WTC11 (cell line): ENCODE data around the gene PITPNC1. TPM values are rescaled to one million over a fixed set of nuclear protein-coding genes. Genes with fewer than 3 reads are reported as not detected.
A peak's percentile ranks its signal among the peaks of the same experiment; 100 is the strongest.

Source experiments
- ATAC-seq: fragments of 200-7000 bp; cut with Tn5 transposase; 2 replicates; pipeline ENCODE4 v1.10.0; 2021; ENCODE audit warnings: mild to moderate bottlenecking, moderate library complexity
- CTCF ChIA-PET: fragments of 300-600 bp; sonication (Branson Sonifier 250); formaldehyde crosslinking; loops from one replicate; lab custom pipeline; 2021; ENCODE audit warnings: antibody characterized with exemption; lab: Charles Lee
- POLR2A ChIA-PET: fragments of 350-600 bp; sonication (Branson Sonifier 250); formaldehyde crosslinking; loops from one replicate; lab custom pipeline; 2021; ENCODE audit warnings: antibody characterized with exemption; lab: Charles Lee
- DNase-seq: peaks from one replicate; pipeline ENCODE4 v3.0.0; 2021; ENCODE audit warnings: low spot score
- H3K27ac Mint-ChIP-seq: 2 replicates; pipeline ENCODE4 v1.8.0; 2021; ENCODE audit warnings: mixed read lengths
- H3K27me3 Mint-ChIP-seq: 2 replicates; pipeline ENCODE4 v1.8.0; 2021; ENCODE audit warnings: low read depth, mild to moderate bottlenecking, moderate library complexity, mixed read lengths
- H3K36me3 Mint-ChIP-seq: 2 replicates; pipeline ENCODE4 v1.8.0; 2021; ENCODE audit warnings: mixed read lengths
- H3K4me1 Mint-ChIP-seq: 2 replicates; pipeline ENCODE4 v1.8.0; 2022; ENCODE audit warnings: mixed read lengths
- H3K4me3 Mint-ChIP-seq: 2 replicates; pipeline ENCODE4 v1.8.0; 2021; ENCODE audit warnings: mild to moderate bottlenecking, moderate library complexity, mixed read lengths
- H3K9me3 Mint-ChIP-seq: 2 replicates; pipeline ENCODE4 v1.8.0; 2021; ENCODE audit warnings: mixed read lengths
- ATF1 ChIP-seq: sonication (generic); formaldehyde crosslinking; IDR thresholded peaks from 2 replicates; pipeline ENCODE4 v1.8.1; 2023; ENCODE audit warnings: mild to moderate bottlenecking, moderate library complexity, missing genetic modification reagents
- CBFB ChIP-seq: sonication (generic); formaldehyde crosslinking; IDR thresholded peaks from 2 replicates; pipeline ENCODE4 v1.8.1; 2022; ENCODE audit warnings: mild to moderate bottlenecking, low read depth, missing genetic modification reagents
- CREB1 ChIP-seq: sonication (generic); formaldehyde crosslinking; IDR thresholded peaks from 2 replicates; pipeline ENCODE4 v1.8.0; 2023; ENCODE audit warnings: mild to moderate bottlenecking, missing genetic modification reagents
- CREM ChIP-seq: sonication (generic); formaldehyde crosslinking; IDR thresholded peaks from 2 replicates; pipeline ENCODE4 v1.8.1; 2022; ENCODE audit warnings: mild to moderate bottlenecking, missing genetic modification reagents, moderate library complexity
- ETV6 ChIP-seq: sonication (generic); formaldehyde crosslinking; IDR thresholded peaks from 2 replicates; pipeline ENCODE4 v1.8.1; 2022; ENCODE audit warnings: mild to moderate bottlenecking, missing genetic modification reagents
- FOXJ3 ChIP-seq: sonication (generic); formaldehyde crosslinking; IDR thresholded peaks from 2 replicates; pipeline ENCODE4 v1.9.0; 2021; ENCODE audit warnings: missing genetic modification reagents, mild to moderate bottlenecking, borderline replicate concordance
- GABPB1 ChIP-seq: sonication (generic); formaldehyde crosslinking; IDR thresholded peaks from 2 replicates; pipeline ENCODE4 v1.8.1; 2023; ENCODE audit warnings: mild to moderate bottlenecking, missing genetic modification reagents
- GRHL2 ChIP-seq: fragments of 250-450 bp; sonication (Bioruptor Pico); IDR thresholded peaks from 2 replicates; pipeline ENCODE4 v1.8.0; 2022; ENCODE audit warnings: mild to moderate bottlenecking, moderate library complexity; ENCODE audit not compliant: insufficient replicate concordance, severe bottlenecking
- GTF2I ChIP-seq: fragments of 250-450 bp; sonication (Bioruptor Pico); conservative IDR thresholded peaks from 2 replicates; pipeline ENCODE4 v1.4.0; 2021; ENCODE audit warnings: mild to moderate bottlenecking
- MYBL2 ChIP-seq: sonication (generic); formaldehyde crosslinking; IDR thresholded peaks from 2 replicates; pipeline ENCODE4 v1.8.1; 2023; ENCODE audit warnings: mild to moderate bottlenecking, moderate library complexity, missing genetic modification reagents
- NR2C2 ChIP-seq: sonication (generic); formaldehyde crosslinking; IDR thresholded peaks from 2 replicates; pipeline ENCODE4 v1.8.0; 2022; ENCODE audit warnings: mild to moderate bottlenecking, missing genetic modification reagents
- OVOL2 ChIP-seq: fragments of 250-450 bp; sonication (Bioruptor Pico); IDR thresholded peaks from 2 replicates; pipeline ENCODE4 v1.9.0; 2021; ENCODE audit warnings: mild to moderate bottlenecking, borderline replicate concordance
- SOX15 ChIP-seq: fragments of 250-450 bp; sonication (Bioruptor Pico); IDR thresholded peaks from 2 replicates; pipeline ENCODE4 v1.9.0; 2021; ENCODE audit warnings: mild to moderate bottlenecking
- TCF7 ChIP-seq: sonication (generic); formaldehyde crosslinking; IDR thresholded peaks from 2 replicates; pipeline ENCODE4 v1.8.0; 2022; ENCODE audit warnings: mild to moderate bottlenecking, low read depth, missing genetic modification reagents, moderate library complexity
- TEAD1 ChIP-seq: sonication (generic); formaldehyde crosslinking; IDR thresholded peaks from 2 replicates; pipeline ENCODE4 v1.8.0; 2022; ENCODE audit warnings: mild to moderate bottlenecking, missing genetic modification reagents
- ZBTB21 ChIP-seq: sonication (generic); formaldehyde crosslinking; IDR thresholded peaks from 2 replicates; pipeline ENCODE4 v1.8.1; 2023; ENCODE audit warnings: mild to moderate bottlenecking, missing genetic modification reagents, borderline replicate concordance
- ZNF219 ChIP-seq: sonication (generic); formaldehyde crosslinking; IDR thresholded peaks from 2 replicates; pipeline ENCODE4 v1.8.0; 2023; ENCODE audit warnings: missing genetic modification reagents, mild to moderate bottlenecking, borderline replicate concordance
- ZNF396 ChIP-seq: fragments of 250-450 bp; sonication (Bioruptor Pico); IDR thresholded peaks from 2 replicates; pipeline ENCODE4 v1.8.0; 2021; ENCODE audit warnings: mild to moderate bottlenecking, moderate library complexity, borderline replicate concordance
- ZNF671 ChIP-seq: fragments of 250-450 bp; sonication (Bioruptor Pico); IDR thresholded peaks from 2 replicates; pipeline ENCODE4 v1.8.0; 2021; ENCODE audit warnings: mild to moderate bottlenecking
- total RNA-seq: library from RNA; stranded (reverse); gene quantifications from 3 replicates; pipeline ENCODE4 v1.2.3, GENCODE V29; 2021
- TF ChIP-seq, protein P1 (sequence below): sonication (generic); formaldehyde crosslinking; IDR thresholded peaks from 2 replicates; pipeline ENCODE4 v1.8.1; 2023; ENCODE audit warnings: mild to moderate bottlenecking, missing genetic modification reagents, borderline replicate concordance
- TF ChIP-seq, protein P2 (sequence below): sonication (generic); formaldehyde crosslinking; IDR thresholded peaks from 2 replicates; pipeline ENCODE4 v1.8.1; 2023; ENCODE audit warnings: mild to moderate bottlenecking, missing genetic modification reagents
- TF ChIP-seq, protein P3 (sequence below): sonication (generic); formaldehyde crosslinking; IDR thresholded peaks from 2 replicates; pipeline ENCODE4 v1.8.0; 2022; ENCODE audit warnings: mild to moderate bottlenecking, missing genetic modification reagents
- TF ChIP-seq, protein P4 (sequence below): fragments of 250-450 bp; sonication (Bioruptor Pico); IDR thresholded peaks from 2 replicates; pipeline ENCODE4 v1.9.0; 2021; ENCODE audit warnings: mild to moderate bottlenecking
- TF ChIP-seq, protein P5 (sequence below): fragments of 250-450 bp; sonication (Bioruptor Pico); IDR thresholded peaks from 2 replicates; pipeline ENCODE4 v1.8.0; 2021; ENCODE audit warnings: mild to moderate bottlenecking
- TF ChIP-seq, protein P6 (sequence below): sonication (generic); formaldehyde crosslinking; IDR thresholded peaks from 2 replicates; pipeline ENCODE4 v1.8.0; 2022; ENCODE audit warnings: mild to moderate bottlenecking, missing genetic modification reagents

The PITPNC1 gene
- total RNA-seq, 1 experiment from 2014 or later = 39.8 TPM

DNA sequence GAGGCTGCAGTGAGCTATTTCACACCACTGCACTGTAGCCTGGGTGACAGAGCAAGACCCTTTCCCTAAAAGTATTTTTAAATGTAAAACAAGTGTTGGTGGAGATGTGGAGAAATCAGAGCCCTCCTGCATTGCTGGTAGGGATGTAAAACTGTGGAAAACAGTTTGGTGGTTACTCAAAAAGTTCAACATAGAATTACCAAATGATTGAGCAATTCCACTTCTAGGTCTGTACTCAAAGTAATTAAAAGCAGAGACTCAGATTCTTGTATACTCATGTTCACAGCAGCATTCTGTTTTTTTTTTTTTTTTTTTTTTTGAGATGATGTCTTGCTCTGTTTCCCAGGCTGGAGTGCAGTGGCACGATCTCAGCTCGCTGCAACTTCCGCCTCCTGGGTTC is 141.8 kb downstream of the PITPNC1 start:
- no peaks in the 10 kb centered on the region; the same call in 1 of the 2 replicates for H3K27me3 Mint-ChIP-seq
- CTCF ChIA-PET = no interaction called here
- peaks cover 13% of the 10 kb centered on the region for H3K9me3 Mint-ChIP-seq
- ATAC-seq (no peak), DNase-seq (no peak)
- peaks cover 13% of the 10 kb centered on the region for H3K36me3 Mint-ChIP-seq
- POLR2A ChIA-PET = no interaction called here
- peaks cover 66% of the 10 kb centered on the region for H3K4me1 Mint-ChIP-seq
- H3K4me3 Mint-ChIP-seq = no peak overlapping the region
- TF ChIP-seq, protein P1, sequence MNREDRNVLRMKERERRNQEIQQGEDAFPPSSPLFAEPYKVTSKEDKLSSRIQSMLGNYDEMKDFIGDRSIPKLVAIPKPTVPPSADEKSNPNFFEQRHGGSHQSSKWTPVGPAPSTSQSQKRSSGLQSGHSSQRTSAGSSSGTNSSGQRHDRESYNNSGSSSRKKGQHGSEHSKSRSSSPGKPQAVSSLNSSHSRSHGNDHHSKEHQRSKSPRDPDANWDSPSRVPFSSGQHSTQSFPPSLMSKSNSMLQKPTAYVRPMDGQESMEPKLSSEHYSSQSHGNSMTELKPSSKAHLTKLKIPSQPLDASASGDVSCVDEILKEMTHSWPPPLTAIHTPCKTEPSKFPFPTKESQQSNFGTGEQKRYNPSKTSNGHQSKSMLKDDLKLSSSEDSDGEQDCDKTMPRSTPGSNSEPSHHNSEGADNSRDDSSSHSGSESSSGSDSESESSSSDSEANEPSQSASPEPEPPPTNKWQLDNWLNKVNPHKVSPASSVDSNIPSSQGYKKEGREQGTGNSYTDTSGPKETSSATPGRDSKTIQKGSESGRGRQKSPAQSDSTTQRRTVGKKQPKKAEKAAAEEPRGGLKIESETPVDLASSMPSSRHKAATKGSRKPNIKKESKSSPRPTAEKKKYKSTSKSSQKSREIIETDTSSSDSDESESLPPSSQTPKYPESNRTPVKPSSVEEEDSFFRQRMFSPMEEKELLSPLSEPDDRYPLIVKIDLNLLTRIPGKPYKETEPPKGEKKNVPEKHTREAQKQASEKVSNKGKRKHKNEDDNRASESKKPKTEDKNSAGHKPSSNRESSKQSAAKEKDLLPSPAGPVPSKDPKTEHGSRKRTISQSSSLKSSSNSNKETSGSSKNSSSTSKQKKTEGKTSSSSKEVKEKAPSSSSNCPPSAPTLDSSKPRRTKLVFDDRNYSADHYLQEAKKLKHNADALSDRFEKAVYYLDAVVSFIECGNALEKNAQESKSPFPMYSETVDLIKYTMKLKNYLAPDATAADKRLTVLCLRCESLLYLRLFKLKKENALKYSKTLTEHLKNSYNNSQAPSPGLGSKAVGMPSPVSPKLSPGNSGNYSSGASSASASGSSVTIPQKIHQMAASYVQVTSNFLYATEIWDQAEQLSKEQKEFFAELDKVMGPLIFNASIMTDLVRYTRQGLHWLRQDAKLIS = no peak
- no peak for TF ChIP-seq ZBTB21
- no peak for TF ChIP-seq CREM
- TF ChIP-seq, protein P2, sequence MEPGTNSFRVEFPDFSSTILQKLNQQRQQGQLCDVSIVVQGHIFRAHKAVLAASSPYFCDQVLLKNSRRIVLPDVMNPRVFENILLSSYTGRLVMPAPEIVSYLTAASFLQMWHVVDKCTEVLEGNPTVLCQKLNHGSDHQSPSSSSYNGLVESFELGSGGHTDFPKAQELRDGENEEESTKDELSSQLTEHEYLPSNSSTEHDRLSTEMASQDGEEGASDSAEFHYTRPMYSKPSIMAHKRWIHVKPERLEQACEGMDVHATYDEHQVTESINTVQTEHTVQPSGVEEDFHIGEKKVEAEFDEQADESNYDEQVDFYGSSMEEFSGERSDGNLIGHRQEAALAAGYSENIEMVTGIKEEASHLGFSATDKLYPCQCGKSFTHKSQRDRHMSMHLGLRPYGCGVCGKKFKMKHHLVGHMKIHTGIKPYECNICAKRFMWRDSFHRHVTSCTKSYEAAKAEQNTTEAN (CRISPR knock-in tag) = no peak
- no peak for TF ChIP-seq GABPB1 (CRISPR knock-in tag)
- TF ChIP-seq, protein P3, sequence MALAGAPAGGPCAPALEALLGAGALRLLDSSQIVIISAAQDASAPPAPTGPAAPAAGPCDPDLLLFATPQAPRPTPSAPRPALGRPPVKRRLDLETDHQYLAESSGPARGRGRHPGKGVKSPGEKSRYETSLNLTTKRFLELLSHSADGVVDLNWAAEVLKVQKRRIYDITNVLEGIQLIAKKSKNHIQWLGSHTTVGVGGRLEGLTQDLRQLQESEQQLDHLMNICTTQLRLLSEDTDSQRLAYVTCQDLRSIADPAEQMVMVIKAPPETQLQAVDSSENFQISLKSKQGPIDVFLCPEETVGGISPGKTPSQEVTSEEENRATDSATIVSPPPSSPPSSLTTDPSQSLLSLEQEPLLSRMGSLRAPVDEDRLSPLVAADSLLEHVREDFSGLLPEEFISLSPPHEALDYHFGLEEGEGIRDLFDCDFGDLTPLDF (CRISPR knock-in tag) = no peak
- TF ChIP-seq CBFB (CRISPR knock-in tag) = no peak
- TF ChIP-seq ZNF396 (CRISPR knock-in tag) = no peak
- no peak for TF ChIP-seq TCF7 (CRISPR knock-in tag)
- TF ChIP-seq OVOL2 (CRISPR knock-in tag) = no peak
- TF ChIP-seq CREB1 (CRISPR knock-in tag) = no peak
- no peak overlapping the region for H3K27ac Mint-ChIP-seq

DNA sequence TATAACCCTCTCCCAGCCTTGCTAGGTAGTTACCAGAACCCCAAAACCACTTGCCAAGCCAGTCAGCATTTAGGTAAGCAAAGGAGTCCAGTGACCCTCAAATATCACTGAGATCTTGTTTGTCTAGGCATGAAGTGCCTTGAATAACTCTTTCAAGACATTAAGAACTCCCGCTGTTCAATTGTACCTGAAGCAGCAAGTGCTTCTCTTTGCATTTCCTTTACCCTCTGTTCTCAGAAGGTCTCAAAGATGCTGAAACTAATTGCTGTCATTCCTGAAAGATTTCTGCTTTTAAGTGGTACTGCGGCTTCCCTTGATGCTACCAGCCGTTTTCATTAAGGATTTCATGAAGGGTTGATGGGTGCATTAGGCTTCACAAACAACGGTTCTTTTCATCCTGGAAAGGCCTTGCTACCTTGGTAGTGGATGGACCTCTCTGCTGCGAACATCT is 142.7 kb downstream of the PITPNC1 start:
- Mint-ChIP-seq H3K36me3 (peaks cover 13% of the 10 kb centered on the region), H3K27ac (peak overlapping the region; percentile 90), H3K27me3 (no peaks in the 10 kb centered on the region; the same call in 1 of the 2 replicates), H3K4me1 (peaks cover 64% of the 10 kb centered on the region), H3K9me3 (peaks cover 13% of the 10 kb centered on the region), H3K4me3 (no peak overlapping the region)
- CTCF ChIA-PET = interaction anchor here (0.6 kb wide), 1 partner anchor 18 kb away, joined by 4 read pairs; no protein-coding TSS in a partner anchor
- ATAC-seq (peak; percentile 72), DNase-seq (no peak)
- POLR2A ChIA-PET = no interaction called here
- no peak for TF ChIP-seq CREM
- TF ChIP-seq GTF2I (CRISPR knock-in tag) = no peak
- TF ChIP-seq ATF1 (CRISPR knock-in tag) = no peak
- no peak for TF ChIP-seq GRHL2
- TF ChIP-seq NR2C2 = no peak
- 0 out of 2 replicates have a peak, but pooled peaks have one; percentile 43 for TF ChIP-seq ETV6 (CRISPR knock-in tag)
- no peak for TF ChIP-seq ZNF219 (CRISPR knock-in tag)
- no peak for TF ChIP-seq ZNF671
- TF ChIP-seq MYBL2 (CRISPR knock-in tag) = no peak
- TF ChIP-seq, protein P4, sequence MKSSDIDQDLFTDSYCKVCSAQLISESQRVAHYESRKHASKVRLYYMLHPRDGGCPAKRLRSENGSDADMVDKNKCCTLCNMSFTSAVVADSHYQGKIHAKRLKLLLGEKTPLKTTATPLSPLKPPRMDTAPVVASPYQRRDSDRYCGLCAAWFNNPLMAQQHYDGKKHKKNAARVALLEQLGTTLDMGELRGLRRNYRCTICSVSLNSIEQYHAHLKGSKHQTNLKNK (CRISPR knock-in tag) = peak; percentile 73; the same call in 1 of the 2 replicates
- TF ChIP-seq TEAD1 (CRISPR knock-in tag) = peak; percentile 82; the same call in 1 of the 2 replicates
- no peak for TF ChIP-seq SOX15 (CRISPR knock-in tag)
- TF ChIP-seq, protein P5, sequence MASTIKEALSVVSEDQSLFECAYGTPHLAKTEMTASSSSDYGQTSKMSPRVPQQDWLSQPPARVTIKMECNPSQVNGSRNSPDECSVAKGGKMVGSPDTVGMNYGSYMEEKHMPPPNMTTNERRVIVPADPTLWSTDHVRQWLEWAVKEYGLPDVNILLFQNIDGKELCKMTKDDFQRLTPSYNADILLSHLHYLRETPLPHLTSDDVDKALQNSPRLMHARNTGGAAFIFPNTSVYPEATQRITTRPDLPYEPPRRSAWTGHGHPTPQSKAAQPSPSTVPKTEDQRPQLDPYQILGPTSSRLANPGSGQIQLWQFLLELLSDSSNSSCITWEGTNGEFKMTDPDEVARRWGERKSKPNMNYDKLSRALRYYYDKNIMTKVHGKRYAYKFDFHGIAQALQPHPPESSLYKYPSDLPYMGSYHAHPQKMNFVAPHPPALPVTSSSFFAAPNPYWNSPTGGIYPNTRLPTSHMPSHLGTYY (CRISPR knock-in tag) = no peak
- TF ChIP-seq FOXJ3 (CRISPR knock-in tag) = 0 out of 2 replicates have a peak, but pooled peaks have one; percentile 22
- TF ChIP-seq, protein P6, sequence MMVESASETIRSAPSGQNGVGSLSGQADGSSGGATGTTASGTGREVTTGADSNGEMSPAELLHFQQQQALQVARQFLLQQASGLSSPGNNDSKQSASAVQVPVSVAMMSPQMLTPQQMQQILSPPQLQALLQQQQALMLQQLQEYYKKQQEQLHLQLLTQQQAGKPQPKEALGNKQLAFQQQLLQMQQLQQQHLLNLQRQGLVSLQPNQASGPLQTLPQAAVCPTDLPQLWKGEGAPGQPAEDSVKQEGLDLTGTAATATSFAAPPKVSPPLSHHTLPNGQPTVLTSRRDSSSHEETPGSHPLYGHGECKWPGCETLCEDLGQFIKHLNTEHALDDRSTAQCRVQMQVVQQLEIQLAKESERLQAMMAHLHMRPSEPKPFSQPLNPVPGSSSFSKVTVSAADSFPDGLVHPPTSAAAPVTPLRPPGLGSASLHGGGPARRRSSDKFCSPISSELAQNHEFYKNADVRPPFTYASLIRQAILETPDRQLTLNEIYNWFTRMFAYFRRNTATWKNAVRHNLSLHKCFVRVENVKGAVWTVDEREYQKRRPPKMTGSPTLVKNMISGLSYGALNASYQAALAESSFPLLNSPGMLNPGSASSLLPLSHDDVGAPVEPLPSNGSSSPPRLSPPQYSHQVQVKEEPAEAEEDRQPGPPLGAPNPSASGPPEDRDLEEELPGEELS = peak; percentile 74; the same call in 1 of the 2 replicates
